Immature natural killer cell (primary cell): ENCODE measurements around the gene UBAC2. TPM values are rescaled to one million over a fixed set of nuclear protein-coding genes. Genes with fewer than 3 reads are reported as not detected.
A peak's percentile ranks its signal among the peaks of the same experiment; 100 is the strongest.

Source experiments
- DNase-seq, 3 donors: peaks; one replicate each; pipeline ENCODE4 v3.0.0; 2022; ENCODE audit warnings: mixed read lengths in 1 of 3
- H3K27ac Mint-ChIP-seq, 6 donors: one replicate each; pipeline ENCODE4 v1.8.0; 2020; ENCODE audit warnings: mixed read lengths in 6 of 6, mild to moderate bottlenecking in 5 of 6, inconsistent platforms in 4 of 6, moderate library complexity in 3 of 6
- H3K27me3 Mint-ChIP-seq, 3 donors: one replicate each; pipeline ENCODE4 v1.8.0; 2020 to 2021; ENCODE audit warnings: low read depth in 3 of 3, mild to moderate bottlenecking in 3 of 3, mixed read lengths in 3 of 3, moderate library complexity in 3 of 3, inconsistent platforms in 1 of 3
- H3K36me3 Mint-ChIP-seq, 3 donors: one replicate each; pipeline ENCODE4 v1.8.0; 2020; ENCODE audit warnings: mixed read lengths in 3 of 3, inconsistent platforms in 2 of 3, mild to moderate bottlenecking in 2 of 3
- H3K4me1 Mint-ChIP-seq, 2 donors: one replicate each; pipeline ENCODE4 v1.8.0; 2020; ENCODE audit warnings: inconsistent platforms in 2 of 2, mild to moderate bottlenecking in 2 of 2, mixed read lengths in 2 of 2, moderate library complexity in 1 of 2
- H3K4me3 Mint-ChIP-seq, 5 donors: one replicate each; pipeline ENCODE4 v1.8.0; 2020; ENCODE audit warnings: mild to moderate bottlenecking in 5 of 5, mixed read lengths in 5 of 5, inconsistent platforms in 3 of 5, moderate library complexity in 3 of 5
- H3K9me3 Mint-ChIP-seq, 6 donors: one replicate each; pipeline ENCODE4 v1.8.0; 2020; ENCODE audit warnings: mild to moderate bottlenecking in 6 of 6, mixed read lengths in 6 of 6, inconsistent platforms in 4 of 6, moderate library complexity in 3 of 6
- polyA plus RNA-seq, 3 donors: library from polyadenylated mRNA; unstranded; fragments of 300-500 nt; fragmentation: Illumina TruSeq; gene quantifications; one replicate each; pipeline ENCODE4 v1.2.3, GENCODE V29; 2021

The UBAC2 gene
- polyA plus RNA-seq, 3 donors from 2014 or later: 114 to 130 (median 115) TPM

- peak overlapping the region in 4 of 6 donors; percentile 6 to 55 (median 32) for H3K27ac Mint-ChIP-seq
- H3K36me3 Mint-ChIP-seq: peaks cover 3 to 8% (median 4%) of the 10 kb centered on the region in 3 donors
- no peak overlapping the region for H3K4me3 Mint-ChIP-seq
- no peak for DNase-seq
- peaks cover 0 to 4% (median 2%) of the 10 kb centered on the region in 3 donors for H3K27me3 Mint-ChIP-seq
- no peaks in the 10 kb centered on the region for H3K9me3 Mint-ChIP-seq
- peaks cover 59 to 75% of the 10 kb centered on the region in 2 donors for H3K4me1 Mint-ChIP-seq
Observed at GRCh38 chr13:99211421-99212035, 10.9 kb downstream of the UBAC2 start.

- Mint-ChIP-seq H3K9me3 (no peaks in the 10 kb centered on the region), H3K27me3 (peaks cover 0 to 7% (median 6%) of the 10 kb centered on the region in 3 donors), H3K27ac (peak overlapping the region; percentile 93 to 96 (median 94)), H3K4me3 (peak overlapping the region; percentile 1 to 90 (median 10)), H3K36me3 (peaks cover 0 to 3% (median 3%) of the 10 kb centered on the region in 3 donors), H3K4me1 (peaks cover 68 to 80% of the 10 kb centered on the region in 2 donors)
- DNase-seq: no peak
Observed at GRCh38 chr13:99214232-99214631, 13.6 kb downstream of the UBAC2 start.

- H3K4me3 Mint-ChIP-seq: peak overlapping the region; percentile 85 to 93 (median 89)
- H3K36me3 Mint-ChIP-seq: peaks cover 0 to 3% (median 3%) of the 10 kb centered on the region in 3 donors
- peaks cover 69 to 81% of the 10 kb centered on the region in 2 donors for H3K4me1 Mint-ChIP-seq
- H3K27me3 Mint-ChIP-seq: peaks cover 0 to 7% (median 6%) of the 10 kb centered on the region in 3 donors
- H3K9me3 Mint-ChIP-seq: no peaks in the 10 kb centered on the region
- H3K27ac Mint-ChIP-seq: peak overlapping the region; percentile 93 to 96 (median 94)
- no peak for DNase-seq
Observed at GRCh38 chr13:99214731-99215130, 14.1 kb downstream of the UBAC2 start.

GRCh38 chr13:99215184-99215830, 14.7 kb downstream of the UBAC2 start:
- Mint-ChIP-seq H3K27ac (peak overlapping the region; percentile 93 to 96 (median 94)), H3K4me3 (peak overlapping the region; percentile 85 to 93 (median 89)), H3K9me3 (no peaks in the 10 kb centered on the region), H3K27me3 (peaks cover 0 to 7% (median 6%) of the 10 kb centered on the region in 3 donors), H3K4me1 (peaks cover 70 to 87% of the 10 kb centered on the region in 2 donors), H3K36me3 (peaks cover 0 to 3% (median 3%) of the 10 kb centered on the region in 3 donors)
- DNase-seq: peak; percentile 69 to 75 (median 71)

GRCh38 chr13:99217461-99218110, 16.9 kb downstream of the UBAC2 start:
- no peaks in the 10 kb centered on the region for H3K9me3 Mint-ChIP-seq
- peak overlapping the region; percentile 88 to 96 (median 94) for H3K27ac Mint-ChIP-seq
- H3K27me3 Mint-ChIP-seq: peaks cover 0 to 7% (median 6%) of the 10 kb centered on the region in 3 donors
- peak; percentile 54 to 60 (median 60) for DNase-seq
- H3K4me3 Mint-ChIP-seq: peak overlapping the region; percentile 68 to 84 (median 80)
- H3K36me3 Mint-ChIP-seq: peaks cover 0 to 3% (median 3%) of the 10 kb centered on the region in 3 donors
- peaks cover 81 to 90% of the 10 kb centered on the region in 2 donors for H3K4me1 Mint-ChIP-seq

- Mint-ChIP-seq H3K4me1 (peaks cover 86 to 93% of the 10 kb centered on the region in 2 donors), H3K4me3 (peak overlapping the region; percentile 69 to 87 (median 83)), H3K9me3 (no peaks in the 10 kb centered on the region), H3K36me3 (peaks cover 0 to 3% (median 3%) of the 10 kb centered on the region in 3 donors), H3K27ac (peak overlapping the region; percentile 93 to 96 (median 94)), H3K27me3 (peaks cover 0 to 7% (median 6%) of the 10 kb centered on the region in 3 donors)
- no peak for DNase-seq
Observed at GRCh38 chr13:99218126-99218525, 17.5 kb downstream of the UBAC2 start.

- H3K27ac Mint-ChIP-seq: peak overlapping the region; percentile 93 to 96 (median 94)
- peaks cover 0 to 7% (median 6%) of the 10 kb centered on the region in 3 donors for H3K27me3 Mint-ChIP-seq
- DNase-seq: no peak
- H3K36me3 Mint-ChIP-seq: peaks cover 0 to 3% (median 3%) of the 10 kb centered on the region in 3 donors
- H3K9me3 Mint-ChIP-seq: no peaks in the 10 kb centered on the region
- H3K4me3 Mint-ChIP-seq: peak overlapping the region; percentile 69 to 87 (median 83)
- H3K4me1 Mint-ChIP-seq: peaks cover 91 to 97% of the 10 kb centered on the region in 2 donors
Observed at GRCh38 chr13:99218545-99218944, 17.9 kb downstream of the UBAC2 start.

- Mint-ChIP-seq H3K9me3 (no peaks in the 10 kb centered on the region), H3K27me3 (peaks cover 0 to 7% (median 6%) of the 10 kb centered on the region in 3 donors), H3K4me1 (peaks cover 94 to 100% of the 10 kb centered on the region in 2 donors), H3K4me3 (peak overlapping the region; percentile 69 to 87 (median 83)), H3K27ac (peak overlapping the region; percentile 93 to 96 (median 94)), H3K36me3 (peaks cover 0 to 3% (median 3%) of the 10 kb centered on the region in 3 donors)
- DNase-seq: peak; percentile 83 to 84 (median 83)
Observed at GRCh38 chr13:99218969-99219368, 18.3 kb downstream of the UBAC2 start.

GRCh38 chr13:99220199-99220935, 19.7 kb downstream of the UBAC2 start:
- Mint-ChIP-seq H3K36me3 (no peaks in the 10 kb centered on the region), H3K4me1 (peaks cover 93 to 100% of the 10 kb centered on the region in 2 donors), H3K9me3 (no peaks in the 10 kb centered on the region), H3K27me3 (peaks cover 0 to 7% (median 6%) of the 10 kb centered on the region in 3 donors), H3K4me3 (peak overlapping the region; percentile 65 to 81 (median 76)), H3K27ac (peak overlapping the region; percentile 85 to 94 (median 90))
- DNase-seq: peak in 2 of 3 donors; percentile 38 to 47

GRCh38 chr13:99221567-99222239, 21.0 kb downstream of the UBAC2 start:
- H3K4me1 Mint-ChIP-seq: peaks cover 94 to 100% of the 10 kb centered on the region in 2 donors
- no peaks in the 10 kb centered on the region for H3K36me3 Mint-ChIP-seq
- peaks cover 0 to 6% (median 3%) of the 10 kb centered on the region in 3 donors for H3K27me3 Mint-ChIP-seq
- H3K4me3 Mint-ChIP-seq: peak overlapping the region; percentile 23 to 68 (median 59)
- H3K9me3 Mint-ChIP-seq: no peaks in the 10 kb centered on the region
- H3K27ac Mint-ChIP-seq: peak overlapping the region; percentile 79 to 93 (median 86)
- DNase-seq: no peak

GRCh38 chr13:99223587-99223986, 22.9 kb downstream of the UBAC2 start:
- Mint-ChIP-seq H3K4me3 (peak overlapping the region; percentile 56 to 68 (median 67)), H3K9me3 (no peaks in the 10 kb centered on the region), H3K36me3 (no peaks in the 10 kb centered on the region), H3K27ac (peak overlapping the region; percentile 76 to 93 (median 86)), H3K4me1 (peaks cover 94 to 98% of the 10 kb centered on the region in 2 donors), H3K27me3 (peaks cover 0 to 5% (median 3%) of the 10 kb centered on the region in 3 donors)
- DNase-seq: no peak

GRCh38 chr13:99224021-99224420, 23.4 kb downstream of the UBAC2 start:
- DNase-seq: no peak
- no peaks in the 10 kb centered on the region for H3K9me3 Mint-ChIP-seq
- H3K36me3 Mint-ChIP-seq: no peaks in the 10 kb centered on the region
- H3K4me3 Mint-ChIP-seq: peak overlapping the region; percentile 56 to 68 (median 67)
- H3K4me1 Mint-ChIP-seq: peaks cover 94 to 98% of the 10 kb centered on the region in 2 donors
- peaks cover 0 to 3% (median 2%) of the 10 kb centered on the region in 3 donors for H3K27me3 Mint-ChIP-seq
- peak overlapping the region; percentile 76 to 93 (median 86) for H3K27ac Mint-ChIP-seq
